Mesodermal cell (in vitro differentiated cells): ENCODE measurements around the gene MLN.

Experiments
- H3K27ac ChIP-seq: 2 replicates; pipeline ENCODE4 v1.7.0; 2013; ENCODE audit warnings: mild to moderate bottlenecking, low read depth, low read length, moderate library complexity; ENCODE audit not compliant: severe bottlenecking
- H3K36me3 ChIP-seq: 2 replicates; pipeline ENCODE4 v1.7.1; 2013; ENCODE audit warnings: mild to moderate bottlenecking, low read length, moderate library complexity; ENCODE audit not compliant: control insufficient read depth, insufficient read depth
- H3K4me1 ChIP-seq: one replicate; pipeline ENCODE4 v1.7.1; 2013; ENCODE audit warnings: mild to moderate bottlenecking, low read length; ENCODE audit not compliant: insufficient read depth, control insufficient read depth, poor library complexity, severe bottlenecking
- H3K4me3 ChIP-seq: 2 replicates; pipeline ENCODE4 v1.7.0; 2013; ENCODE audit warnings: low read length, control low read depth, mild to moderate bottlenecking; ENCODE audit not compliant: insufficient read depth, poor library complexity, severe bottlenecking; ENCODE audit errors: extremely low read depth
- H3K9me3 ChIP-seq: 2 replicates; pipeline ENCODE4 v1.7.1; 2013; ENCODE audit warnings: mild to moderate bottlenecking, low read length, moderate library complexity; ENCODE audit not compliant: control insufficient read depth
- WGBS, 2 experiments: methylation state at CpG; one replicate each; pipeline ENCODE4 v1.1.5; 2013; ENCODE audit warnings: missing lambda C conversion rate in 2 of 2; ENCODE audit not compliant: insufficient coverage in 2 of 2; 5-methylcytosine and 5-hydroxymethylcytosine counted together

Gene MLN

DNA sequence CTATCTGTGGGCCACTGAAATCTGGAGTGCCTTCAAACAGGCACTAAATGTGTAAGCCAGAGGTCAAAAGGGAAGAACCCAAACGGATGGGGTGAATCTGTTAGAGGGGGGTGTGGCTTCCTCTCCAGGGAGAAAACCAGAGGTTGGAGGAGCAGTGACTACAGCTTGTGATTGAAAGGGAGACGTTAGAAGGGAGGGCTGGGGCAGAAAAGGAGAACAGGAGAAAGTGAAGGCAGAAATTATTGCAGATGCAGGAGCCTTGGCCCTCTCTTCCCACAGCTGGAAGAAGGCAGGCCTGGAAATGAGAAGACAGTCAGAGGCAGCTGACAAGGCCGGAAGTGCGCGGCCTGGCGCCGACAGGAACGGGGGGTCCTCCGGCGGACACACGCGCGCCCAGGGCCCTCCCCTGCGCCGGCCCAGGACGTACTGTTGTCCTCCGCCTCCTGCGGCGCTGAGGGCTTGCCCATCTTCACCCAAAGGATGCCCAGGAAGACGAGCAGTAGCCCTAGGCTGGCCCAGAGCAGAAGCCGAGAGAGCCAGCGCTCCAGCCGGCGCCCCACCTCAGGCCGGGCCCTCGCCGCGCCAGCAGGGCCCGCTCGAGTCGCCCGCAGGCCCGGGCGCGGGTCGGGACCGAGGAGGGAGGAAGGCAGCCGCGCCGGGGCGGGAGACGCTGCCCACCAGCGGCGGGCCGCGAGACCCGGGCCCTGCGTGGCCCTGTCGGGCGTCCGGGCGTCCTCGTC is 15.7 kb downstream of the MLN start:
- peaks cover 43% of the 10 kb centered on the region for H3K36me3 ChIP-seq
- peaks cover 49% of the 10 kb centered on the region for H3K4me1 ChIP-seq
- WGBS, 2 experiments, result 1% methylated on average over 41 to 53 of the region's 53 CpGs
- H3K4me3 ChIP-seq, result peak overlapping the region; percentile 75
- no peaks in the 10 kb centered on the region for H3K9me3 ChIP-seq
- peak overlapping the region; percentile 85 for H3K27ac ChIP-seq

DNA sequence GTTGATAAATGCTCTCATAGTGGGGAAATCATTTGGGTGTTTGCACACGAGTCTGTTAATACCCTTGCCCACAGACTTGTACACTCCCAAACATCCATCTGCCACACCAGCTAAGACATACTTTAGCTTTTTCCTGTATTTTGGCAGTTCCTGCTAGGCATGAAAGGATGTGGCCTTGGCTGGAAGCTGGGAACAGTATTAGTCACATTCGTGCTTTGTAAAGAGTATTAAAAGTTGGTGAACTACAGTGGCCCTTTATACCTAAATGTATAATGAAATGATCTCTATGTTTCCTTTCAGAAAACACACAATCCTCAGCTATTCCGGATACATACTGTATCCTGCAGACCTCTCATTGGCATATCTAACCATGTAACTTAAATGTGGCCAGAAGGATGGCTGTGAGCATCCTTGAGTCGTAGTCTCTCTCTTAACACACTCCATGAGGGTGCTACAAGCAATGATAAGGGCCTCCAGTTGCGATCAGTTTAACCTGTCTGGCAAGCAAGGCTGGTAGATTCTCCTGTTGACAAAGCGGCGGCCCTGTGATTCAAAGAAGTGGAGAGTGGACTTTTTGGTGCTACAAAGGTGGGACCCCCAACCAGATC is 16.4 kb downstream of the MLN start:
- H3K27ac ChIP-seq, result peak overlapping the region; percentile 85

DNA sequence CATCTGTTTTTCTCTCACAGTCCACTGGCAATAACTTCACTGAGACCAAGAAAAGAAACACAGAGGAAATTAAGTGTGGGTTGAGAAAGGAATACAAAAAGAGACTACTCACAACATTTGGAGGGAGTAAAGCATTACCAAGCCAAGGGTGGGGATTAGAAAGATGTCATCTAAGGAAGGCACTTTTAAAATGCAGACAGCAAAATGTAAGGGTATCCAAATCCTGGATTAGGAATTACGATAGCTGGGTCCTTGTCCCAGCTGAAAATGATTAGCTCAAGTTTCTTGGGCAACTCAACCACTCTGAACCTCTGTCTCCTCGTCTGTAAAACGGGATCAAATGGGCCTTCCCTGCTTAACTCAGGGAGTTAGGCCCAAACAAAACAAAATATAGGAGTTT is 17.1 kb downstream of the MLN start:
- Histone ChIP-seq H3K9me3 (no peaks in the 10 kb centered on the region), H3K4me1 (peaks cover 63% of the 10 kb centered on the region), H3K4me3 (no peak overlapping the region), H3K27ac (no peak overlapping the region), H3K36me3 (peaks cover 56% of the 10 kb centered on the region)
- WGBS, 2 experiments, result 93 to 100% methylated on average over 1 to 3 of the region's 3 CpGs

More for the DNA sequence above, 16.4 kb downstream of the MLN start:
- Histone ChIP-seq H3K9me3 (no peaks in the 10 kb centered on the region), H3K4me3 (peak overlapping the region; percentile 75), H3K4me1 (peaks cover 56% of the 10 kb centered on the region), H3K36me3 (peaks cover 49% of the 10 kb centered on the region)
- WGBS, 2 experiments, result 81 to 87% methylated on average over 3 to 5 of the region's 7 CpGs

DNA sequence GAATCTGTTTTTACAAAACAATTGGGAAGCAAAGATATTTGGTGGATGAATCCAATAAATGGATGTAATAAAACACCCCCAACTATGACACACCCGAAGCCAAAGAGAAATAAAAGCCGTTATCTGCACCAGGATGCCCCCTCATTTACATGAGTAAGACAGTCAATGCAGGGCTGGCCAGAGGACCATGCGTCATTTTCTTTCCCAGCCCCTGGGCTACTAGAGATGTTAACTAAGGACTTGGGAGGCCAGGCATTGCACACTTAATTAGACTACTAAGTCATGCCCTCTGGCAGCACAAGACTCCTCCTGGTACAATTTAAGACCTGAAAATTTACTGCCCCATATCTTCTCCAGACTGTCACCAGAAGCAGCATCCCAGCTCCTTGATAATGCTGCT is 18.0 kb downstream of the MLN start:
- WGBS, 2 experiments, result 71% methylated on average over 2 of the region's 3 CpGs; no CpG with 5 or more reads in 1 of the 2 experiments
- no peak overlapping the region for H3K4me3 ChIP-seq
- H3K36me3 ChIP-seq, result peaks cover 60% of the 10 kb centered on the region
- no peaks in the 10 kb centered on the region for H3K9me3 ChIP-seq
- peak overlapping the region; percentile 36 for H3K27ac ChIP-seq
- H3K4me1 ChIP-seq, result peaks cover 72% of the 10 kb centered on the region

DNA sequence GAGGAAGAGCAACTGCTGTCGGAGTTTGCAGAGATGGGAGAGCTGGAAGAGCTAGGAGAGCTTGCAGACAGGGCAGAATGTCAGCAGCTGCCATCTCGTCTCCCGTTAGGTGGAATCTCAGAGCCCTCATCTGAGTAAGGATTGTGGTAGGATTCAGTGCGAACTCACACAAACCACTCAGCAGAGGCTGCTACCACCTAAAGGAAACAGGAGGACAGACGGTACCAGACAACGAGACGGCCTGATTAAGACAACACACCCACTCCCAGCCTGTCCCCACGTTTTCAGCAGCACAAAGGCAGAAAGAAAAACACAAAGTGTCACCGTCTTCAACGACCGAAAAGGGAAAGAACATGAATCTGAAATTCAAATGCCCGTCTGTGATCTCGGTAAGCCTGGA is 19.0 kb downstream of the MLN start:
- WGBS, 2 experiments, result 79 to 83% methylated on average over 10 to 13 of the region's 13 CpGs
- no peak overlapping the region for H3K4me3 ChIP-seq

DNA sequence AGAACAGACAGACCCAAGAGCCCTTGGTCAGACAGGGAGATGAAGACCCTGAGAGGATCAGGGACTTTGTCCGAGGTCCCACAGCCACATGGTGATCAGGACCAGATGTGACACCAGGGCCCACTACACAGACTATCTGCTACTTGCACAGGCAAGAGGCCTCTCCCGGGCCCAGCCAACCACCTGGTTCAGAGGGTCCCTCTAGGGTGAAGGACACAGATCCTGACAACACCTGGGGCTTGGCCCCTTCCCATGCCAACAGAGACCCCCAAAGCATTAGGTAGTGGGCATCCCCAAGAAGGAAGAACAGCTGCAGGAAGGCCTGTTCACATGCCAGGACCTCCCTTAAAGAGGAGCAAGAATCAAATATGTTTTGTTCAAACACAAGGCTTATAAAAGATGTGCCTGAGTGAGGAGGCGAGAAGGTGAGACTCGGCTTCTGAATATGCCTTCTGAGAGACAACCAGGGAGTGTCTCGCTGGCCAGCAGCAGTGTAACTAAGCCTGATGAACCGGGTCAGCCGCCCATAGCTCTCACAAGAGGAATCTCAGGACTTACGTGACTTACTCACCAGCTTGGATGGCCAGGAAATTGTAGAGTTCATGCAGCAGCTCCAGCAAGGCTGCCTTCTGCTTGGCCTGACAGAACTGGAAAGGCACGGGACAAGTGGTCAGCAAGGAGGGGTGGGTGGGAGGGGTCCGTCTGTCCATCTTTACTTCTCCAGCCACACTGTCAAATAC is 19.9 kb downstream of the MLN start:
- H3K9me3 ChIP-seq, result no peaks in the 10 kb centered on the region
- no peak overlapping the region for H3K27ac ChIP-seq
- peaks cover 79% of the 10 kb centered on the region for H3K36me3 ChIP-seq
- 92 to 95% methylated on average over 8 of the region's 10 CpGs for WGBS, 2 experiments
- no peak overlapping the region for H3K4me3 ChIP-seq
- peaks cover 80% of the 10 kb centered on the region for H3K4me1 ChIP-seq

More for the DNA sequence above, 19.0 kb downstream of the MLN start:
- Histone ChIP-seq H3K27ac (no peak overlapping the region), H3K36me3 (peaks cover 70% of the 10 kb centered on the region), H3K4me1 (peaks cover 80% of the 10 kb centered on the region), H3K9me3 (no peaks in the 10 kb centered on the region)

DNA sequence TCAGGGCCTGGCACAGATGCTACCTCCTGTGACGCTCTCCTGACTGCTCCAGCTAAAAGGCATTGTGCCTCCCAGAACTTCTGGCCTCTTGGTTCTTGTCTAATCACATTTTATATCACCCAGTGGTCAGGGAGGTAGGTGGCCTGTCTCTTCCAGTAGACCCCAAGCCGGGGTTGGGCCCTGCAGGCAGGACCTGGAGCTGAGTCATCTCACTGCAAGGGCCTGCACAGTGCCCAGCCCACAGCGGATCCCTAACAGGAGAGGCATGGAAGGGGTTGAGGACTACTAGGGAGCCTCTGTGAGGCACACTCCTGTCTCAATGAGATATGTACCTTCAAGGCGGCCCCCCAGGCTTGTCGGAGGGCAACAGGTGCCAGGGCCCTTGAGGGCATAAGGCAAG is 21.2 kb downstream of the MLN start:
- H3K36me3 ChIP-seq, result peaks cover 91% of the 10 kb centered on the region
- H3K4me3 ChIP-seq, result no peak overlapping the region
- H3K9me3 ChIP-seq, result no peaks in the 10 kb centered on the region
- peak overlapping the region; percentile 94 for H3K27ac ChIP-seq
- peaks cover 82% of the 10 kb centered on the region for H3K4me1 ChIP-seq
- 88 to 95% methylated on average over 4 to 5 of the region's 5 CpGs for WGBS, 2 experiments

DNA sequence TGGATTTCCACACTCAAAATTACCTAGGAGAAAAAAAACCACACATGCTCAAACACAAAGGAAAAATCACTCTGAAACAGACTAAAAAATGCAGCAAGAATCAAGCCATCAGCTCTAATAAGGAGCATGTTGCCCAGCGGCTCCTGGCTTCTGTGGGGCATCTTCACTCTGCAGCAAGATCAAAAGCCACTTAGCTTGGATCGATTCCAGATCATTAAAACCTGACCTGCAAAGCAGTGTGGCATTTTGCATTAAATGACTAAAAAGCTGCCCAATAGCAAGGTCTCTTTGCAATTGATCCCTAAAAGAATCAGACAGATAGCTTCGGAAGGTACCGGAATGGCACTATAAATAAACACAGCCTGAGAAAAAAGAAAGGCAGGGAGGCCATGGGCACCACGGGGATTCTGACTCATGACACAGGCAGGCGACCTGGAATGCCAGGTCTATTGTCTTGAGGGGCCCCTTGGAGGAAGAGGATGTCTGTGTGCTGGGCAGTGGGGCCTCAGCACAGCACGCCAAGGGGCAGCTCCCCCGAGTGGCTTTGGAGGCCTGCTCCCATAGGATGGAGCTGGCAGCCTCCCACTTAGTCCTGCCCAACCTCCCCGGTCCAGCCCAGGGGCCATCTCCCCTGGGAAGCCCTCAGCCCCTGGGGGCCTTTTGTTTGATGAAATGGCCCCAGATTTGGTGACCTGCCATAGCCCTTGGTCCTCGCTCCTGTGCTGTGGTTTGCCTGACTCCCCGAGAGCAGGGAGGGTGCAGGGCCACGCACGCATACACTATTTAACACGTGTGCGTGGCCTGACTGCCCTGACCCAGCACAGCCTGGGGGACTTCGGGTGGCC is 22.4 kb downstream of the MLN start:
- H3K4me3 ChIP-seq, result no peak overlapping the region
- H3K4me1 ChIP-seq, result peaks cover 70% of the 10 kb centered on the region
- no peaks in the 10 kb centered on the region for H3K9me3 ChIP-seq
- H3K27ac ChIP-seq, result peak overlapping the region; percentile 94
- H3K36me3 ChIP-seq, result peaks cover 93% of the 10 kb centered on the region
- WGBS, 2 experiments, result 49 to 54% methylated on average over 16 of the region's 16 CpGs

DNA sequence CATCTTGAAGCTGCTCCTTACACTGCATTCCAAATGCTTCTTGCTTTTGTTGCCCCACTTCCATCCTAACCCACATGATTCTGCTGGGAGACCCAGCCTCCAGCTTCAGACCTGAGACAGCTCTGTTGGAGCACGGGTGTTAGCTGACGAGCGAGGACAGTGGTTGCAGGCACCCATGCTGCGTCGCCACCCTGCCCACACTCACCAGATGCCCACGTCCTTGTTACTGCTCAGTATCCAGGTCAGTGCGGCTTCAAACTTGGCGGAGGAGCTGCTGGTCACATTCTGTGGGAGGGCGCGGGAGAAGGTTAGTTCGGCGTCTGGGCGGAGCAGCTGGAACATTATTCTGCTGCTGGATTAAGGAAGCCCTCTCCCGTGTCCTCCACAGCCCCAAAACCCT is 23.9 kb downstream of the MLN start:
- H3K27ac ChIP-seq, result peak overlapping the region; percentile 23
- no peak overlapping the region for H3K4me3 ChIP-seq
- 92 to 93% methylated on average over 11 to 14 of the region's 14 CpGs for WGBS, 2 experiments
- H3K36me3 ChIP-seq, result peaks cover 93% of the 10 kb centered on the region
- H3K9me3 ChIP-seq, result no peaks in the 10 kb centered on the region
- H3K4me1 ChIP-seq, result peaks cover 56% of the 10 kb centered on the region

DNA sequence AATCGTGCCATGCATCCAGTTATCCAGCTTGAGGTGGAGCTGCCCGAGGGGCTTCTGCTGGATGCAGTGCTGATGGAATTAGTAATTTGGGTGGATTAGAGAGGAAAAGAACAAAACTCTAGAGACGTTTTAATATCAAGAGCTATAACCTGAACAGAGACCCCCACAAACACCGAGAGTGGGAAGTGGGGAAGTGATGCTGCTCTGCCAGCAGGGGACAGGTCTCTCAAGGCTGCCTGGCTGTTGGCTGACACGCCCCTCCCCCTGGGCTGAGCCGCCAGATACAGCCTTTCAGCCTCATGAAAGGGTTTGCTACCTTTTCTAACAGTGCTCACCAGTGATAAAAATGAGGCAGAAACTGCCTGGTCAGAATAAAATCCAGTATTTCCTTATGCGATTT is 24.5 kb downstream of the MLN start:
- Histone ChIP-seq H3K36me3 (peaks cover 93% of the 10 kb centered on the region), H3K9me3 (no peaks in the 10 kb centered on the region), H3K27ac (no peak overlapping the region), H3K4me3 (no peak overlapping the region), H3K4me1 (peaks cover 50% of the 10 kb centered on the region)
- WGBS, 2 experiments, result 20 to 43% methylated on average over 1 to 5 of the region's 7 CpGs
